DND-41 (cell line): ENCODE results near the gene RIOK3.

Source experiments
- EZH2 ChIP-seq: IDR thresholded peaks from 3 replicates; pipeline ENCODE4 v1.6.1; 2012; ENCODE audit warnings: borderline replicate concordance, low read depth, mild to moderate bottlenecking, moderate library complexity, low read length, inconsistent platforms; ENCODE audit not compliant: severe bottlenecking
- TF ChIP-seq, protein P1 (sequence below): IDR thresholded peaks from 2 replicates; pipeline ENCODE4 v1.5.1; 2012; ENCODE audit warnings: borderline replicate concordance, low read length, moderate library complexity, mild to moderate bottlenecking; ENCODE audit not compliant: poor library complexity, severe bottlenecking; ENCODE audit errors: extremely low read depth

DNA sequence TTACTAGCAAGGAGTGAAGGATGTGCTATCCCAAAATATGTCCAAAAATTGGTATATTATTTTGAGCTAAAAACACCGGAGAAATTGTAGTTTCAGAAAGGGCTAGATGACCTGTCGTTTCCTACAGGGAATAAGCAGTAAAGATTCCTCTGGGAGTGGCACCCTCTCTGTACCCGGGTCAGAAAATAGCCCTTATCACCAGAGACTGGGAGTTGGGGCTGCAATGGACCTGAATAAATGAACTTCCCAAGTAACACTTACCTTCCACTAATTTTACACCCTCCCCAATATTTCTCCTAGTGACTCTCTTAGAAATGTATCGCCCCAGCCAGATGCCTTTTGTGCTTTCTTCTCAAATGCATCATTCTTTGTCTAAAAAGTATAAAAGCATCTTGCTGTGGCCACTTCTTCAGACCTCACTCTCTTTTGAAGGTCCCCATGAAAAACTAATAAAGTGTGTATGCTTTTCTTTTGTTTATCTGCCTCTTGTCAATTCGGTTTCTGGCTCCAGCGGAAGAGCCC, 49.5 kb downstream of the RIOK3 start:
- TF ChIP-seq EZH2, result no peak
- TF ChIP-seq, protein P1, sequence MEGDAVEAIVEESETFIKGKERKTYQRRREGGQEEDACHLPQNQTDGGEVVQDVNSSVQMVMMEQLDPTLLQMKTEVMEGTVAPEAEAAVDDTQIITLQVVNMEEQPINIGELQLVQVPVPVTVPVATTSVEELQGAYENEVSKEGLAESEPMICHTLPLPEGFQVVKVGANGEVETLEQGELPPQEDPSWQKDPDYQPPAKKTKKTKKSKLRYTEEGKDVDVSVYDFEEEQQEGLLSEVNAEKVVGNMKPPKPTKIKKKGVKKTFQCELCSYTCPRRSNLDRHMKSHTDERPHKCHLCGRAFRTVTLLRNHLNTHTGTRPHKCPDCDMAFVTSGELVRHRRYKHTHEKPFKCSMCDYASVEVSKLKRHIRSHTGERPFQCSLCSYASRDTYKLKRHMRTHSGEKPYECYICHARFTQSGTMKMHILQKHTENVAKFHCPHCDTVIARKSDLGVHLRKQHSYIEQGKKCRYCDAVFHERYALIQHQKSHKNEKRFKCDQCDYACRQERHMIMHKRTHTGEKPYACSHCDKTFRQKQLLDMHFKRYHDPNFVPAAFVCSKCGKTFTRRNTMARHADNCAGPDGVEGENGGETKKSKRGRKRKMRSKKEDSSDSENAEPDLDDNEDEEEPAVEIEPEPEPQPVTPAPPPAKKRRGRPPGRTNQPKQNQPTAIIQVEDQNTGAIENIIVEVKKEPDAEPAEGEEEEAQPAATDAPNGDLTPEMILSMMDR, result no peak
